ENCODE measurements around the gene NAT9.

Gene NAT9

DNA sequence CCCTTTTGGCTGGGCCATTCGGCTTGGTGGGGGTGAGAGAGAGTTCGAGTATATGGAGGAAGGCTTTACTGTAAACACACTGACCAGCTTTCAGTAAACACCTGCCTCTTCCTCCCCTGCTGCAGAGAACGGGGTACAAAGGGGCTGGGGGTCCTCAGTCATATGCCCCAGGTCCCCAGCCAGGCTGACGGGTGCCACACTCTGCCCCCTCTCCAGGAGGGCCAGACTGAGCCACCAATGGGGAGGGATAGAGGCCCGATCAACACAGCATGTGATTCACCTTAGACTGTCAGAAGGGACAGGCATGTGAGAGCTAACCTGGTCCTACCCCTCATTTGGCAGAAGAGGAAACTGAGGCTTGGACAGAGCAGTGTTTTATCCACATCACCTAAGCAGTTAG, 14.7 kb downstream of the NAT9 start:
- no peak for DNase-seq (ENCODE audit: low read depth)
- H3K4me3 ChIP-seq (ENCODE audit: low read length) = no peak overlapping the region
- TF ChIP-seq, protein P1, sequence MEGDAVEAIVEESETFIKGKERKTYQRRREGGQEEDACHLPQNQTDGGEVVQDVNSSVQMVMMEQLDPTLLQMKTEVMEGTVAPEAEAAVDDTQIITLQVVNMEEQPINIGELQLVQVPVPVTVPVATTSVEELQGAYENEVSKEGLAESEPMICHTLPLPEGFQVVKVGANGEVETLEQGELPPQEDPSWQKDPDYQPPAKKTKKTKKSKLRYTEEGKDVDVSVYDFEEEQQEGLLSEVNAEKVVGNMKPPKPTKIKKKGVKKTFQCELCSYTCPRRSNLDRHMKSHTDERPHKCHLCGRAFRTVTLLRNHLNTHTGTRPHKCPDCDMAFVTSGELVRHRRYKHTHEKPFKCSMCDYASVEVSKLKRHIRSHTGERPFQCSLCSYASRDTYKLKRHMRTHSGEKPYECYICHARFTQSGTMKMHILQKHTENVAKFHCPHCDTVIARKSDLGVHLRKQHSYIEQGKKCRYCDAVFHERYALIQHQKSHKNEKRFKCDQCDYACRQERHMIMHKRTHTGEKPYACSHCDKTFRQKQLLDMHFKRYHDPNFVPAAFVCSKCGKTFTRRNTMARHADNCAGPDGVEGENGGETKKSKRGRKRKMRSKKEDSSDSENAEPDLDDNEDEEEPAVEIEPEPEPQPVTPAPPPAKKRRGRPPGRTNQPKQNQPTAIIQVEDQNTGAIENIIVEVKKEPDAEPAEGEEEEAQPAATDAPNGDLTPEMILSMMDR (conservative IDR thresholded peaks at IDR 0.05; ENCODE audit: low read depth, low read length) = no peak

DNA sequence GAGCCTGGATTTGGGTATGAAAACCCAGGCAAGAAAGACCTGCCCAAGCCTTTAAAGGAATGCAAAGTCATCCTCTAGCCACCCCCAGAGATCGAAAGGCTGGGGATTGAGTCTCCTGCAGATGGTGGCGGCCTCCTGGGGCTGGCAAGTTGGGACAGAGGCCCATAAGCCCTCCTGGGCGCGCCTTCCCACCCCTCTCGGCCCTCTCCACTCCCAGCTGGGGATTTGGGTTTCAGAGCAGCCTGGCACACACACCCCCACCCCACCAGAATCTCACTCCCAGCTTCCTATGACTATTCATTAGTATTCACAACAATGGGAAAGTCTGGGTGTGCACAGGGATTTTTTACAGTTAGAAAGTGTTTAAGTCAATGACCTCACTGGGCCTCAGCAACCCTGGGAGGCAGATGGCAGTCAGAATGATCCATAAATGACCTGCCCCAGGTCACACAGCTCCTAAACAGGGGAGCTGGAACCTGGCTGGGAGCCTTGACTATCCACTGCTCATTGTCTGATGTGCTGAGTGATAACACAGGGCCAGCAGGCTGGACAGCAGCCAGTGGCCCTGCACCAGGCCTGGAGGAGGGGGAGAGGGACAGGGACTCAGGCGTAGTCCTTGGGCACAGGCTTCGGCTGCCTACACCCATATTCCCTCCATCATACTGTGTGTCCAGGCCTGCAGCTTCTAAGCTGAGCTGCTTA, 15.6 kb downstream of the NAT9 start:
- DNase-seq (ENCODE audit: low read depth) = no peak
- TF ChIP-seq, protein P1 (conservative IDR thresholded peaks at IDR 0.05; ENCODE audit: low read depth, low read length) = no peak
- H3K4me3 ChIP-seq (ENCODE audit: low read length) = peak overlapping the region; percentile 15

DNA sequence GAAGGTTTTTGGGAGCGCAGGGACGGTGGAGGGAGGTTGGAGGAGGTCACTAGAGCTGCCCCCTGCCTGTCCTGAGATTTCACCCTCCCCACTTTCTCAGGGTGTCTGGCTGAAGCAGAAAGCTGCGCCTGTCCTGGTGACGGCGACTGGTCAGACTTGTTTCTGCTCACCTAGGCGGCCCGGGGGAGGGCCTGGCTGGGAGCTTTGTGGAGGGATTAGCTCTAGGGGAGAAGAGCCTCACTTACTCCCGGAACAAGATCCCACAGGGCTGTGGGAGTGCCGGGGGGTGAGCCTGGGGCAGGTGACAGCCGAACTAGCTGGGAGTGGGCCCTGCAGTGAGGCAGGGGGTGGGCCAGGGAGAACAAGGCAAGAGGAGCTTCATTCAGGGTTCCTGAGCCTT, 16.2 kb downstream of the NAT9 start:
- TF ChIP-seq, protein P1 (conservative IDR thresholded peaks at IDR 0.05; ENCODE audit: low read depth, low read length) = no peak
- DNase-seq (ENCODE audit: low read depth) = no peak
- peak overlapping the region; percentile 15 for H3K4me3 ChIP-seq (ENCODE audit: low read length)

DNA sequence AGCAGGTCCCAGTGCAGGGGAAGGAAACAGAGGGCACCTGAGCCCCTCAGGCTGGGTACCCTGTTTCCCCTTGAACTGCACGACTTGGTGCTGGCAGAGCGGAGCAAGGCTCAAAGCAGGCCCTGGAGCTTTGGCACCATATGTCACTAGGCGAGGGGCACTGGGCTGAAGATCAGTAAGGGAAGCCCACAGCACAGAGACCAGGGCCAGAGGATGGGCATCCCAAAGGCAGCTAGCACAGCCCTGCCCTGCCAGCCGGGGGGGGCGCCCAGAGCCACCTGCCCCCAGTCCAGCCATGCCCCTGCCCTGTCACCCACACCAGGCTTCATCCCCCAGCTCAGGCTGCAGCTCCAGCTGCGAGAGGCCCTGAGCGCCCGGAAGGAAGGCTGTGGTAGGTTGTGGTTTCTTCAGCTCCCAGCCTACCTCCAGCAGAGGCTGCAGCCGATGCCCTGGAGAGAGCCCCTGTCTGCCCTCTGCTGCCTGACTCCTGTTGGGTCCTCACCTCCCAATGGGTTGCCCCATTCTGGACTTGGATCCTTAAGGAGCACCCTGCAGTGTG, 16.8 kb downstream of the NAT9 start:
- DNase-seq (ENCODE audit: low read depth) = no peak
- no peak overlapping the region for H3K4me3 ChIP-seq (ENCODE audit: low read length)
- TF ChIP-seq, protein P1 (conservative IDR thresholded peaks at IDR 0.05; ENCODE audit: low read depth, low read length) = peak; percentile 24

DNA sequence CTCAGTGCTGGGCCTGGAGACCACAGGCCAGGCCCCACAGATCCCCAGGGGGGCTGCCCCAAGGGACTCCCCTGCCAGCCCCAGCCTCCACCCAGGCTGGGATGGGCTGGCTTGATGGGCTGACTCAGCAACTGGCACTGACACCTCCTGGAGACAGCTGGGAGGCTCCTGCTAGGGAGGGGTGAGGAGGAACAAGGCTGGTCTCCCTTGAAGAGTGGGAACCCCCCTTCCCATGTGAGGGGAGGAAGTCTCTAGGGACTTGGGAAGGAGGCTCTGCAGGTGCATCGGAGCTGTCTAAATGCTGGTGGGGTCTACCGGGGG, 17.3 kb downstream of the NAT9 start:
- TF ChIP-seq, protein P1 (conservative IDR thresholded peaks at IDR 0.05; ENCODE audit: low read depth, low read length) = no peak
- H3K4me3 ChIP-seq (ENCODE audit: low read length) = no peak overlapping the region
- no peak for DNase-seq (ENCODE audit: low read depth)

DNA sequence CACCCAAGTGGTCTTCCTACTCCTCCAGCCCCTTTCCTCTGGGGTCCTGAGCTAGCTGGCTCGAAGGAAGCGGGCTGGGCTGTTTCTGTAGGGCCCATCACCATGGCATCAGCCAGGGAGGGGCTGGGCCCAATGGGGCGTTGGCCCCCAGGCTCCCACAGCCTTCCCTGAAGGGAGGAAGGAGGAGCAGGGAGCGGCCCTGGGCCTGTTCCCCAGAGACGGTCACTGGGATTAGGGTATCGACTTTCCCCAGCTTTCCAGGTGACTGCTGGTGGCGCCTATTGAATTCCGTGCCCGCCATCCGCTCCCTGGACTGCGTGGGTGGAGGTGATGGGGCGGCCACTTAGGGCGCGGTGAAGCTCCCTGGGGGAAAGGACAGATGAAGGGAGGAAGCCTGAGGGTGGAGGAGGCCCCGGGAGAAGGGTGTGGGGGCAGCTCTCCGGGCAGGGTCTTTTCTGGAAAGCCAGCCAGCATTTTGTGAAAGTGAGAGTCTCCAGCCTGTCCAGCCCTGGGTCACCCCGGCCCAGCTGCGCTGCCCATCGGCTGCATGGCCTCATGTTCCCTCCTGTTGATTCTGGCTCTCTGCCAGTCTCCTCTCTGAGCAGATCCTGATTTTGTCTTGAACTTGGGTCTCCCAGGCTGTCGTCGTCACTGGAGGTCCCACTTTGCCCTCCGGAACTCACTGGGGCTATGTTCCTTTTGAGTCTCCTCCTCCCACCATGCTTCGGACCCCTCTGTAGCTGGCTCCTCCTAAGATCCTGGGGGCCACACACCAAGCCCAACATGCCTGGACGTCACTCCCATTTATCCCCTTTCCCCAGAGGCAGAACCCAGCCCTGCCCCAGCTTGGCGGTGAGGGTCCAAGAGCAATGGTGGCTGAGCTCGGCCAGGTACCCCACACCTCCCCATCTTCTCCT, 18.0 kb downstream of the NAT9 start:
- no peak for DNase-seq (ENCODE audit: low read depth)
- TF ChIP-seq, protein P1 (conservative IDR thresholded peaks at IDR 0.05; ENCODE audit: low read depth, low read length) = no peak
- peak overlapping the region; percentile 3 for H3K4me3 ChIP-seq (ENCODE audit: low read length)
